A549 (cell line): Measurements from ENCODE around the gene CDK14. TPM values are rescaled to one million over a fixed set of nuclear protein-coding genes. Genes with fewer than 3 reads are reported as not detected.

ENCODE experiments used
- ATAC-seq, 2 experiments: fragments of 200-7000 bp in 1 of 2; fragments of >200 bp in 1 of 2; cut with Nextera tagmentation in 1 of 2; cut with Tn5 transposase in 1 of 2; 3 replicates each; pipeline versions ENCODE4 v1.8.0 to v1.9.1; 2018 to 2020; ENCODE audit warnings: mild to moderate bottlenecking in 1 of 2, moderate library complexity in 1 of 2
- CTCF ChIA-PET: fragments of 300-600 bp; sonication (Branson Sonifier 250); formaldehyde crosslinking; extraction: SDS; loops from one replicate; lab custom pipeline; 2021; ENCODE audit warnings: antibody characterized with exemption, inconsistent platforms; lab: Yijun Ruan, JAX
- POLR2A ChIA-PET: fragments of 350-600 bp; formaldehyde crosslinking; extraction: SDS; loops from one replicate; lab custom pipeline; 2021; ENCODE audit warnings: antibody characterized with exemption, inconsistent platforms; lab: Yijun Ruan, JAX
- DNase-seq, 2 experiments: peaks; one replicate each; pipeline versions ENCODE4 v3.0.0 to v3.0.0-alpha.2; 2011 to 2016; ENCODE audit warnings: low read depth in 1 of 2, low spot score in 1 of 2
- FAIRE-seq: peaks from 2 replicates; lab custom pipeline; 2011; peaks lifted over from hg19 to GRCh38; lab: Jason Lieb, UNC
- H3K27ac ChIP-seq, 2 experiments: fragments of >200 bp; sonication (Bioruptor Twin); formaldehyde crosslinking; 3 replicates each; pipeline ENCODE4 v1.5.1; 2016 to 2017
- H3K4me1 ChIP-seq: fragments of >200 bp; sonication (Bioruptor Twin); formaldehyde crosslinking; 3 replicates; pipeline ENCODE4 v1.6.1; 2016
- H3K4me2 ChIP-seq: fragments of >200 bp; sonication (Bioruptor Twin); formaldehyde crosslinking; 3 replicates; pipeline ENCODE4 v1.6.1; 2016
- H3K4me3 ChIP-seq: fragments of >200 bp; sonication (Bioruptor Twin); formaldehyde crosslinking; 3 replicates; pipeline ENCODE4 v1.5.1; 2016
- H3K9me3 ChIP-seq: fragments of >200 bp; sonication (Bioruptor Twin); formaldehyde crosslinking; 3 replicates; pipeline ENCODE4 v1.6.1; 2016
- BHLHE40 ChIP-seq: IDR thresholded peaks from 2 replicates; pipeline ENCODE4 v1.6.1; 2012; ENCODE audit warnings: low read depth, low read length, inconsistent platforms
- CEBPB ChIP-seq, 2 experiments: fragments of >200 bp in 1 of 2; sonication (Bioruptor Twin) in 1 of 2; formaldehyde crosslinking in 1 of 2; IDR thresholded peaks; 2 replicates each; pipeline ENCODE4 v1.6.1; 2012 to 2016
- CTCF ChIP-seq: fragments of >200 bp; sonication (Bioruptor Twin); formaldehyde crosslinking; IDR thresholded peaks from 3 replicates; pipeline ENCODE4 v1.5.1; 2016
- EHF ChIP-seq: fragments of 250-450 bp; sonication (Bioruptor Pico); IDR thresholded peaks from 2 replicates; pipeline ENCODE4 v1.5.0; 2020; ENCODE audit warnings: mild to moderate bottlenecking
- EHMT2 ChIP-seq: fragments of 200-600 bp; sonication (generic); IDR thresholded peaks from 2 replicates; pipeline ENCODE4 v1.6.1; 2016; ENCODE audit warnings: antibody characterized with exemption, low read depth, mild to moderate bottlenecking, moderate library complexity
- ESRRA ChIP-seq: fragments of 150-350 bp; IDR thresholded peaks from 2 replicates; pipeline ENCODE4 v1.6.1; 2014; ENCODE audit warnings: mild to moderate bottlenecking, low read length, borderline replicate concordance
- HES2 ChIP-seq: fragments of >200 bp; sonication (Bioruptor Twin); formaldehyde crosslinking; IDR thresholded peaks from 2 replicates; pipeline ENCODE4 v1.6.1; 2016
- KDM1A ChIP-seq: fragments of 200-600 bp; sonication (generic); IDR thresholded peaks from 2 replicates; pipeline ENCODE4 v1.6.1; 2016; ENCODE audit warnings: low read depth, mild to moderate bottlenecking
- MAZ ChIP-seq: fragments of 150-350 bp; IDR thresholded peaks from 2 replicates; pipeline ENCODE4 v1.6.1; 2014; ENCODE audit warnings: antibody characterized with exemption, low read depth, low read length, borderline replicate concordance
- NFE2L2 ChIP-seq: fragments of 150-350 bp; conservative IDR thresholded peaks from 2 replicates; pipeline ENCODE4 v1.6.1; 2014; ENCODE audit warnings: low read length
- NPAS2 ChIP-seq: fragments of 250-450 bp; sonication (Bioruptor Pico); IDR thresholded peaks from 2 replicates; pipeline ENCODE4 v1.8.0; 2022; ENCODE audit warnings: mild to moderate bottlenecking, moderate library complexity, borderline replicate concordance
- NR3C1 ChIP-seq: fragments of >200 bp; sonication (Bioruptor Twin); formaldehyde crosslinking; IDR thresholded peaks from 3 replicates; pipeline ENCODE4 v1.6.1; 2017
- PHF8 ChIP-seq: fragments of 200-600 bp; sonication (generic); IDR thresholded peaks from 2 replicates; pipeline ENCODE4 v1.6.1; 2016; ENCODE audit warnings: low read depth, mild to moderate bottlenecking, antibody characterized with exemption, moderate library complexity, borderline replicate concordance
- REST ChIP-seq: fragments of 200-600 bp; sonication (generic); IDR thresholded peaks from 2 replicates; pipeline ENCODE4 v1.6.1; 2016; ENCODE audit warnings: antibody characterized with exemption, mild to moderate bottlenecking, moderate library complexity
- RFX5 ChIP-seq: fragments of 450-650 bp; IDR thresholded peaks from 2 replicates; pipeline ENCODE4 v1.7.1; 2014; ENCODE audit warnings: antibody characterized with exemption, mild to moderate bottlenecking, moderate library complexity
- TFCP2L1 ChIP-seq: fragments of 250-450 bp; sonication (Bioruptor Pico); IDR thresholded peaks from 2 replicates; pipeline ENCODE4 v1.5.0; 2021; ENCODE audit warnings: mild to moderate bottlenecking
- TP53 ChIP-seq: fragments of 250-450 bp; sonication (Bioruptor Pico); IDR thresholded peaks from 2 replicates; pipeline ENCODE4 v1.5.0; 2021; ENCODE audit warnings: mild to moderate bottlenecking, moderate library complexity
- ZC3H11A ChIP-seq: fragments of 450-650 bp; IDR thresholded peaks from 2 replicates; pipeline ENCODE4 v1.6.1; 2014; ENCODE audit warnings: antibody characterized with exemption, mild to moderate bottlenecking
- ZFP36 ChIP-seq: fragments of 450-650 bp; IDR thresholded peaks from 2 replicates; pipeline ENCODE4 v1.6.1; 2014; ENCODE audit warnings: borderline replicate concordance; ENCODE audit not compliant: partially characterized antibody
- ZSCAN20 ChIP-seq: fragments of 250-450 bp; sonication (Bioruptor Pico); IDR thresholded peaks from 2 replicates; pipeline ENCODE4 v1.8.0; 2022; ENCODE audit warnings: mild to moderate bottlenecking, moderate library complexity
- WGBS: methylation state at CpG from one replicate; pipeline ENCODE4 v1.1.6; 2017; ENCODE audit errors: missing lambda C conversion rate; 5-methylcytosine and 5-hydroxymethylcytosine counted together
- polyA plus RNA-seq, 4 experiments: library from polyadenylated mRNA; depleted of rRNA in 3 of 4; stranded (reverse); fragments of >200 nt; fragmentation: RNase III in 1 of 4; extraction: RNeasy Plus Mini Kit Qiagen cat#74134 plus additional on column Dnase treatment in 1 of 4; gene quantifications; 2 replicates in 3 of 4; 3 replicates in 1 of 4; pipeline ENCODE4 v1.2.3, GENCODE V29; 2011 to 2017
- TF ChIP-seq, protein P1 (sequence below): IDR thresholded peaks from 2 replicates; pipeline ENCODE4 v1.6.1; 2012
- TF ChIP-seq, protein P2 (sequence below): IDR thresholded peaks from 2 replicates; pipeline ENCODE4 v1.6.1; 2012
- TF ChIP-seq, protein P3 (sequence below): fragments of 250-450 bp; sonication (Bioruptor Pico); IDR thresholded peaks from 2 replicates; pipeline ENCODE4 v1.5.0; 2020; ENCODE audit warnings: low read depth, mild to moderate bottlenecking, moderate library complexity

The CDK14 gene
- polyA plus RNA-seq, 2 of the 4 experiments (the other 2 are of a cell fraction), result 0.21 to 0.23 TPM

- CTCF ChIA-PET, result no interaction called here
- H3K4me1 ChIP-seq, result no peaks in the 10 kb centered on the region
- no peak for DNase-seq
- no peak for TF ChIP-seq ESRRA
- TF ChIP-seq, protein P1, sequence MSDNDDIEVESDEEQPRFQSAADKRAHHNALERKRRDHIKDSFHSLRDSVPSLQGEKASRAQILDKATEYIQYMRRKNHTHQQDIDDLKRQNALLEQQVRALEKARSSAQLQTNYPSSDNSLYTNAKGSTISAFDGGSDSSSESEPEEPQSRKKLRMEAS, result no peak
- TF ChIP-seq TP53, result no peak
- TF ChIP-seq PHF8, result no peak
- TF ChIP-seq, protein P2, sequence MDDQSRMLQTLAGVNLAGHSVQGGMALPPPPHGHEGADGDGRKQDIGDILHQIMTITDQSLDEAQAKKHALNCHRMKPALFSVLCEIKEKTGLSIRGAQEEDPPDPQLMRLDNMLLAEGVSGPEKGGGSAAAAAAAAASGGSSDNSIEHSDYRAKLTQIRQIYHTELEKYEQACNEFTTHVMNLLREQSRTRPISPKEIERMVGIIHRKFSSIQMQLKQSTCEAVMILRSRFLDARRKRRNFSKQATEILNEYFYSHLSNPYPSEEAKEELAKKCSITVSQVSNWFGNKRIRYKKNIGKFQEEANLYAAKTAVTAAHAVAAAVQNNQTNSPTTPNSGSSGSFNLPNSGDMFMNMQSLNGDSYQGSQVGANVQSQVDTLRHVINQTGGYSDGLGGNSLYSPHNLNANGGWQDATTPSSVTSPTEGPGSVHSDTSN, result no peak
- no peak for TF ChIP-seq NR3C1
- no peak for TF ChIP-seq ZC3H11A
- TF ChIP-seq CTCF, result no peak
- TF ChIP-seq ZFP36, result no peak
- no peak for TF ChIP-seq BHLHE40
- no peak for ATAC-seq
- H3K9me3 ChIP-seq, result no peaks in the 10 kb centered on the region
- FAIRE-seq, result no peak
- 28% methylated on average over 7 of the region's 7 CpGs for WGBS
- POLR2A ChIA-PET, result no interaction called here
- H3K27ac ChIP-seq, result no peak overlapping the region
- H3K4me2 ChIP-seq, result no peak overlapping the region
- no peak overlapping the region for H3K4me3 ChIP-seq
Measured at GRCh38 chr7:91212582-91212981, 616.5 kb downstream of the CDK14 start.

- Histone ChIP-seq H3K27ac (no peak overlapping the region), H3K4me3 (no peak overlapping the region), H3K4me2 (no peak overlapping the region), H3K4me1 (no peaks in the 10 kb centered on the region)
- FAIRE-seq (no peak), DNase-seq (no peak)
- CTCF ChIA-PET, result no interaction called here
- TF ChIP-seq EHF (CRISPR knock-in tag) (no peak), TFCP2L1 (CRISPR knock-in tag) (no peak), ZFP36 (no peak), RFX5 (no peak), EHMT2 (no peak), NFE2L2 (no peak), REST (no peak), HES2 (no peak), MAZ (no peak), NPAS2 (CRISPR knock-in tag) (no peak), CEBPB (IDR thresholded peaks at IDR 0.05) (no peak), ZSCAN20 (CRISPR knock-in tag) (no peak), PHF8 (no peak), KDM1A (no peak)
- TF ChIP-seq, protein P3, sequence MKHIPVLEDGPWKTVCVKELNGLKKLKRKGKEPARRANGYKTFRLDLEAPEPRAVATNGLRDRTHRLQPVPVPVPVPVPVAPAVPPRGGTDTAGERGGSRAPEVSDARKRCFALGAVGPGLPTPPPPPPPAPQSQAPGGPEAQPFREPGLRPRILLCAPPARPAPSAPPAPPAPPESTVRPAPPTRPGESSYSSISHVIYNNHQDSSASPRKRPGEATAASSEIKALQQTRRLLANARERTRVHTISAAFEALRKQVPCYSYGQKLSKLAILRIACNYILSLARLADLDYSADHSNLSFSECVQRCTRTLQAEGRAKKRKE (CRISPR knock-in tag), result no peak
- TF ChIP-seq, all 56 proteins: peak for 0
- no peaks in the 10 kb centered on the region for H3K9me3 ChIP-seq
- ATAC-seq, result no peak
- POLR2A ChIA-PET, result no interaction called here
- 5% methylated on average over 2 of the region's 2 CpGs for WGBS
Measured at GRCh38 chr7:91226411-91226810, 630.3 kb downstream of the CDK14 start.
